T-helper 1 cell treated with Interleukin-12 subunit alpha and Interleukin-12 subunit beta and Interleukin-4 antibody, amounts not matched to agents 30 ng/mL and 1 ng/mL, for 36 hours (primary cell): Measurements from ENCODE around the gene DDX10. TPM values are rescaled to one million over a fixed set of nuclear protein-coding genes. Genes with fewer than 3 reads are reported as not detected.
"Not testable (repeated sequence)": the region's sequence is repeated elsewhere in the genome, so short reads cannot be mapped to it uniquely, and the experiment has no call there.

Source experiments
- intact Hi-C: fragments of 100-400 bp; cut with micrococcal nuclease; formaldehyde crosslinking; loops from one replicate; pipeline ENCODE4 v1.15.1; 2024
- total RNA-seq: library from RNA; stranded (reverse); gene quantifications from 2 replicates; pipeline ENCODE4 v1.2.3, GENCODE V29; 2022

Gene DDX10
- total RNA-seq, 1 donor from 2014 or later: 38.3 TPM

- intact Hi-C loops: no loop called here
These were observed 148.2 kb downstream of the DDX10 start for GRCh38 chr11:108813086-108813485.

GRCh38 chr11:108817976-108818375, 153.1 kb downstream of the DDX10 start:
- intact Hi-C loops: no loop called here

- intact Hi-C loops: no loop called here
These were observed 154.1 kb downstream of the DDX10 start for GRCh38 chr11:108818971-108819370.

DNA sequence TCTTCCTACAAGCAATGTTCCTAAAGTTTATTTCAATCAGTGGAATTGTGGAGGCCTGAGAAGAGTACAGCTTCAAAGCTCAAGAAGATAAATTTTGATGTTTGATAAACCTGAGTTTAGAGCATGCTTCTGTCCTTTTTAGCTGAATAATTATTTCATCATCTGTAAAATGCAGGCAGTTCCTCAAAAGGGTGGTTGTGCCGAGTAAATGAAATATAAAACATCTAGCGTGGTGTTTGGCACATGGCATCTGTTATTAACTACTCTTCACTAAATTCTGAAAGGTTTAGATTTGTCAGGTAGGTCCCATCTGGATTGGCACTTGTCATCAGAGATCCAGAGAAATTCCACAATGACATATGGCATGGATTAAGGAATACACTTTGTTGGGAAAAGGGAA, 155.1 kb downstream of the DDX10 start:
- intact Hi-C loops: no loop called here

DNA sequence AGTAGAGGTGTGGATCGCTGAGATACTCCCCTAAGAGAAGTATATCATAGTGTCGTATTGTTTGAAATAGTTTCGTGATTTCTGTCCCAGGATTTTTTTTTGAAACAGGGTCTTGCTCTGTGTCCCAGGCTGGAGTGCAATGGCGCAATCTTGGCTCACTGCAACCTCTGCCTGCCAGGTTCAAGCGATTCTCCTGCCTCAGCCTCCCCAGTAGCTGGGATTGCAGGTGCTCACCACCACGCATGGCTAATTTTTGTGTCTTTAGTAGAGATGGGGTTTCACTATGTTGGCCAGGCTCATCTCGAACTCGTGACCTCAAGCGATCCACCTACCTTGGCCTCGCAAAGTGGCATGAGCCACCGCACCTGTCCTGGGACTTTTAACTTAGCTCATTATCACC, 159.1 kb downstream of the DDX10 start:
- intact Hi-C loops: not testable (repeated sequence)

DNA sequence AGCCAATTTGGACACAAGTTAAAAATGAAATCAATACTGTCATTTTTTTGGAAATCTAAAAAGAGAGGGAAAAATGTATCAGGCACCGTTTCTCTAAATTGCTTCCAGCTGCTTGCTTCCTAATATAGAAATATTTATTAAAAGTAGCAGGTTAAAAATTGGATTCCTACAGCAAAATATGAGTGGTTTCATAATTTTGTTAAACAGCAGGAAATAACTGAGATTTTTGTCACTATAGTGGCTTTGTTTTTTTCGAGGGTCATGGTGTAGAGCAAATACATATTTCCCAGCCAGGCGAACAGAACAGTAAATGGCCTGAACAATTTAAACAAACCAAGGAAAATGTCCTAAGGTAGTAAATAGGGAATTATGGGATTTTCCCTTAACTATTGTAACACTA, 159.7 kb downstream of the DDX10 start:
- intact Hi-C loops: no loop called here

- intact Hi-C loops: no loop called here
These were observed 160.5 kb downstream of the DDX10 start for GRCh38 chr11:108825381-108825780.

DNA sequence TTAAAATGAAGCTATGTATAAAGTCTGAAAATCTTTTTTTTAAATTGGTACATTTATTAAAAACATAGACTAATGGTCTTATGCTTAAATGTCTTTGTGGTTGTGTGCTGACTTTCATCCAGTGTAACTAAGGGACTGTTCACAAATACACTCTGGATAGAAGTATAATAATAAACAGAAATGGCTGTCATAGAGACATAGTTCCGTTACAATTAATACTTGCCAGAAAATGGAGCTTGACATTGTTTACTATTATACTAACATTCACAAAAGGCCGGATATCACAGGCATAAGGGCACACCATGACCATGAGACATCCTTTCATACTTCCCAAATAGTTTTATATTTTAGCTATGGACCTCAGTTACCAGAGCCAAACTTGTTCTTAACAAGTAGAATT, 161.3 kb downstream of the DDX10 start:
- intact Hi-C loops: no loop called here

- intact Hi-C loops: no loop called here
These were observed 170.8 kb downstream of the DDX10 start for GRCh38 chr11:108835624-108836023.

- intact Hi-C loops: no loop called here
These were observed 171.7 kb downstream of the DDX10 start for GRCh38 chr11:108836541-108836940.

DNA sequence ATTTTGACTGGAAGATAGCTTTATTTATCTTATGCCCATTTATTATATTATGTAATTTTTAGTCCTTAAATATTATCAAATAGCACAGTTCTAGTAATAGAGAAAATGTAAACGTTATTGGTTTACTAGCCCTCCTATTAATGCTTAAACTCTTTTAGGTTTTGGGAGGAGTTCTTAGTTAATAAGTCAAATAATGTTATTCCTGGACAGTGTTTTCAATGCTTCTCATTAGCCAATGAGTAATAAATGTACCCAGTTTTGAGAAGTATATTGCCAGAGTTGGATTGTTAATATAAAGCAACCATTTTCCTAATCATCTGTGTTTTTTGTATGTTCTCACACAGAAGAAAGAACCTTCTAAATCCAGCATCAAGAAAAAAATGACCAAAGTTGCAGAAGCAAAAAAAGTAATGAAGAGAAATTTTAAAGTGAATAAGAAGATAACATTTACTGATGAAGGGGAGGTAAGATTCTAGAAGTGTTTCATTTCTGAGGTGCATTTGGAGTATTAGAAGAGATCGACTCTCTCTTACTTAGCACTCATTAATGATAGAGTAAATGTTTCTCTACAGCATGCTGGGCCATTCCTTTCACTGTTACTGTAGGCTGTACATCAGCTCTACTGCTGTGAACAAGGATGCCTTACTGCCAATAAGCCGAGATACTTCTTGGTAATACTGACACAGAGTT, 173.4 kb downstream of the DDX10 start:
- intact Hi-C loops: no loop called here

DNA sequence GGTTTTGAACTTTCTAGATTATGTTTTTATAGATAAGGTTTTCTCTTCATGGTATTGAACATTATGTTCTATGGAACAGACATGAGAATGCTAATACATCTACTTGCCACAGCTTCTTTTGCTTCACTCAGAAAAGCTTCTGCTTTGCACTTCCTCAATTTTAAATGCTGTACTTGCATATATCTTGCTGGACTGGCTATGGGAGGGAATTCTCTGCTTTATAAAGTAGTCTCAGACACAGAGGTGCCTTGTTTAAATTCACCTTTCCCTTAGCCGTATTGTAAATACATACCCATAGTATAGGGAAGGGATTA, 173.9 kb downstream of the DDX10 start:
- intact Hi-C loops: no loop called here

DNA sequence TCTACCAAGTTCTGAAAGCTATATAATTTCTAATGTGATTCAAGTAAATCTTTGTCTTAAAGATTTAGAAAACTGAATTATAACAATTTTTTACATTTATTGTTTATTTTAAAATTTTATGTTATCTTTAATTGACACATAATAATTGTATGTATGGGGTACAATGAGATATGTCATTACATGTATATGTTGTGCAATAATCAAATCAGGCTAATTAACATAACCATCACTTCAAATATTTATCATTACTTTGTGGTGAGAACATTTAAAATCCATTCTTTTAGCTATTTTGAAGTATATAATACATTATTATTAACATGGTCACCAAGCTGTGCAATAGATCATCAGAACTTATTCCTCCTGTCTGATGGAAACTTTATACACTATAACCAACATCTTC, 181.1 kb downstream of the DDX10 start:
- intact Hi-C loops: no loop called here

DNA sequence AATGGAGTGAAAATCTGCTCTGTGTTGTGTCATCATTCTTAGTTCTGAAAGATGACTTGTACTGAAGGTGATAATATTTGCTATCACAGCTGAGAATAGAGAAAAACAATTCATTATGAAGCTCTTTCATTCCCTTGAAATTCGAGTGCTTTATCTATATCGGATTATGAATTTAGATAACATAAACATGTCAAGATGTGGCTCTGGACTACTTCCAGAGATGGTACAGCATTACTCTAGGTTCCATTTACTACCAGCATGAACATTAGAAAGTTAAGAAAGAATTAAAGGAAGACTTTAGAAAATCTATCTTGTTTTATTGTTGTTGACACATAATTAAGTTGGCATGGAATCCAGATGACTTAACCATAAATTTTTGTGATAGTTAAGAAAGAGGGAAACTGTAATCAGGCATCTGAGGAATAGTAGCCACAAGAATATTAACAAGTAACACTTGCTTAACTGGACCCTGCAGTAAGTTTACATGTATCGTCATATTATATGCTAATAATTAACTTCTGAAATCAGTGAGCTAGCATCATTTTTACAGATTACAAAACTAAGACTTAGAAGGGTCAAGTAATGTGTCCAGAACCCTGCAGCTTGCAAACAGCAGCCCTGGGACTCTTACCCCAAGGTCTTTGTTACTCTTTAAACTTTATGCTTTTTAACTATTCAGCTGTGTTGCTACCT, 182.6 kb downstream of the DDX10 start:
- intact Hi-C loops: no loop called here

DNA sequence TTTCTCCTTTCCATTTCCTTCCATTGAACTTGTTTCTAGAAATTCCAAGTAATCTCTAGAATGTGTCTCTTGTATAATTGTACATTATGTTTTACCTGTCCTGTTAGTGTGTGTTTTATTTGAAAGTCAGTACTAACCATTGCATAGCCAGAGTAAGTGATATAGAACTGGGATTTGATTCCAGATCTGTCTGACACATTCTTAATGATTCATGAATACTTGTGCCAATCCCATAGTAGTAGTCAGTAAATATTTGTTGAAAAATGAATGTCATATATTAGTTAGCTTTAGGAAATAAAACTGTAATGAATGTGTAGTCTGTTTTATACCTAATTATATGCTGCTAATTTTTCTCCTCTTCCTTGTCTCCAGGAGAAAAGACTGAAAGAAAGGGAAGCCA, 186.9 kb downstream of the DDX10 start:
- intact Hi-C loops: loop anchor here (5.0 to 10.0 kb wide), 4 partner anchors 114 to 629 kb away; partner anchors contain the start of genes ATM, C11orf65, DDX10 and NPAT

DNA sequence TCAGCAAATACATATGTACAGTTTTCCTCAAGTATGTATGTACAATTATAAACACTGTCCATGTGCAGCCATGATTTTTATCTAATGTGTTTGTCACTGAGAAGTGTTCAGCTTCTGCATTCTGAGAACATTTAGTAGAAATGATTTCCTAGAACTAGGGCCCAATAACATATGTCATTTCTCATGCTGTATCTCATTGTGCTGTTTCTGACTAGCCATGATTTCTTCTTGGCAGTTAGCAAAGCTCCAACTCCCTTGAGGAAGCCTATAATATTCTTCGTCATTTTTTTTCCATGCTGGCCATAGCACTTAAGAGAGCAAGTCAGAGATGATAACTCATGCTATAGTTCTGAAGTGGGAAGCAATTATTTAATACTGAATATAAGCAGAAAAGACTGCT, 187.8 kb downstream of the DDX10 start:
- intact Hi-C loops: loop anchor here (5.0 to 10.0 kb wide), 4 partner anchors 115 to 630 kb away; partner anchors contain the start of genes ATM, C11orf65, DDX10 and NPAT

DNA sequence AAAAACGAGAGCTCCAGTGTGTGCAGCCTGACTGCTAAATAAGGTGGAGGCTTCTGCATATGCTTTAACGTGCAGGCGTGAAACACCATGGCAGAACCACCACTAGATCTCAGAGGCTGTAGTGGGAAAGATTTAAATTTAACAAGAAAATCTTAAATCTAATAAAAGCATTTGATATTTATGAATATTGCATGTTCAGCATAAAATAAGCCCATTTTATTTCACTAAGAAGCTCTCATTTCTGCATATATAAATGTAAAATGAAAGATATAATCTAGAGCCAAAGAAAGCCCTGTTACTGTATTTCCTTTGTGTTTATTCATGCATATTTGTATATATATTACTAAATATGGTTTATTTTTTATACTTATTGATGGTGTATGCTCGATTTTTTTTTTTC, 188.3 kb downstream of the DDX10 start:
- intact Hi-C loops: loop anchor here (5.0 to 10.0 kb wide), 4 partner anchors 116 to 631 kb away; partner anchors contain the start of genes ATM, C11orf65, DDX10 and NPAT

GRCh38 chr11:108853864-108854263, 189.0 kb downstream of the DDX10 start:
- intact Hi-C loops: loop anchor here (2.0 to 10.0 kb wide), 5 partner anchors 117 to 845 kb away; partner anchors contain the start of genes ATM, C11orf65, CUL5 and DDX10

DNA sequence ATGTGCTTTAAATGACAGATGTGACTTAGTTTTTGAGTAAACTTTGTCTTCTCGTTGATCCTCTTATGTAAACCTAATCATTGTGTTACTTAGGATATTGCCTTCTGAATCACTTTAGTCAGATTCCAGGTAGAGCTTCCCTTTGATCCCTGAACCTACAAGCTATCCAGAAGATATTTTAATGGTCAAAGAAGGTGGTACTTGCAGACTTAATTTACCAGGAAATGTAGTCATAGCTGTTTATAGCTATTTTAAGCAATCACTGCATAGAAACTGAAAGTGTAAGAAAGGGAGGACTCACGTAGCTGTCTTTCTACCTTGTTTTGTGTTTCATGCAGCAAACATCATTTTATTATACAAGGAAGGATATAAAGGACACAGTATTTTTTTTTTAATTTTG, 189.5 kb downstream of the DDX10 start:
- intact Hi-C loops: loop anchor here (2.0 to 10.0 kb wide), 5 partner anchors 117 to 846 kb away; partner anchors contain the start of genes ATM, C11orf65, CUL5 and DDX10

DNA sequence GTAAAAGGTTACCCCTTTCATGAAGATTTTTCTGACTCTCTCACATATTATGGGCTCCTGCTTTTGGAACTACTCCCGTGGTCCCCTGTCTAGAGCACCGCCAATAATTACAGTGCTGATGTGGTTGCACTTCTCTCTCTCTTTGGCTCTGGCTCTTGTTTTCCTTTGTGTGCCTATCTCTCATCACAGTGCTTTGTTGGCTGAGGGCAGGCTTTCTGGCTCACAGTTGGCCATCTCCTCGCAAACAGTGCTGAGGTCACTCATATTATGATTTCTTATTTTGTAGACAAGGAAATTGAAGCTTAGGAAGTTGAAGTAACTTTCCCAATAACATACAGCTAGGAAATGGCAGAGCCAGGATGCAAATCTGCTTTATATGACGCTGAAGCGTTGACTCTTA, 192.5 kb downstream of the DDX10 start:
- intact Hi-C loops: loop anchor here (10.0 kb wide), 2 partner anchors 193 to 393 kb away; partner anchors contain the start of genes C11orf65 and DDX10

DNA sequence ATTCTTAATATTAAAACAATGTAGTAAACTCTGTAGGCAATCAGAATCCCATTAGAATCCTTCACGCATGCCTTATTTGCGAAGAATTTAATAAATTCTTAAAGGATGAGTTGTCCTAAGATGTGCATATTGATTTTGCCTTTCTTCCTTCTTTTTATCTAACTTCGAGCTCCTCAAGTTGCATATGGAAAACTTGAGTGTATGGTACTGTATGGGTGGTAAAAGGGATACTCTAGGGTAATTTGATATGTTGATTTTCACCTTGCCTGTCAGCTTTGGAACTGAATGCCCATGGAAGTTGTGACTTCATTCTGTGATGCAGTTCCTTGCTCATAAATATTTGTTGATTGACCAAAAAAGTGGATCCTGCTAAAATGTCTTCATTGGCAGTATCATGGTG, 193.8 kb downstream of the DDX10 start:
- intact Hi-C loops: loop anchor here (10.0 kb wide), 2 partner anchors 194 to 394 kb away; partner anchors contain the start of genes C11orf65 and DDX10

GRCh38 chr11:108859510-108859909, 194.6 kb downstream of the DDX10 start:
- intact Hi-C loops: loop anchor here (10.0 kb wide), 2 partner anchors 195 to 395 kb away; partner anchors contain the start of genes C11orf65 and DDX10
